Inflammatory macrophage treated with lipopolysaccharide for 1 hour (primary cell): ENCODE measurements around the gene NUP85.
A peak's percentile ranks its signal among the peaks of the same experiment; 100 is the strongest.
"Not testable (repeated sequence)": the region's sequence is repeated elsewhere in the genome, so short reads cannot be mapped to it uniquely, and the experiment has no call there.

Experiments
- DNase-seq, 2 donors: peaks; one replicate each; pipeline ENCODE4 v3.0.0-alpha.2; 2020 to 2022

The NUP85 gene

DNA sequence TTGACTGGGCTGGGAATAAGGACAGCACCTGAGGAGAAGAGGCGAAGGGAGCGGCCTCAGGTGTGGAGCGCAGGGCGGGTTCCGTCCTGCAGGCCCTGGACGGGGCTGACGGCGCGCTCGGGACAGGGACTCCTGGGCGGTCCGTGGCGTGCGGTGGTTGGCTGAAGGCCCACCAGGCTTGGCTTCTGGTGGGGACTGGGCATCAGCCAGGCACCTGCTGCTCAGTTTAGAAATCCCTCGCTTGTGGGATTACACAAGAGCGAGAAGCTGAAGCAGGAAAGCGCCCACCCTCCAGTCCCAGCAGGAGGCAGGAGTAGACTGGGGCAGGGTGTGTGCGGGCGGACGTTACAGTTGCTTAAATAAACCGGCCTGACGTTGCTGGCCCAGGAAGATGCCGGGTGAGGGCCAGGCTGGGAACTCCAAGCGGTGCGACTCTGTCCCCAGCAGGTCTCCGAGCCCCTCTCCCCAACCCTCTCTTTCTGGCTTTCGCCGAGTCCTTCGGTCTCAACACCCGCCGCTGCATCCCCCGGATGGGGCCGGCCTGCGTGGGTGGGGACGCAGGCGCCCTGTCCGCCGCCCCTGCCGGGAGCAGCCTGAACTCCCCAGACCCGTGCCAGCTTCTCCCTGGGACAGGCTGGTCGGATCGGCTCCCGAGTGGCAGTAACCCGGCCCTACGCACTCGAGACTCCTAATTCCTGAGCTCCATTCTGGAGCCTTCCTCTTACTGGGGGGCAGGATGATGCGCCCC lies 64.9 kb downstream of the NUP85 start:
- DNase-seq, result peak; percentile 64 to 74

DNA sequence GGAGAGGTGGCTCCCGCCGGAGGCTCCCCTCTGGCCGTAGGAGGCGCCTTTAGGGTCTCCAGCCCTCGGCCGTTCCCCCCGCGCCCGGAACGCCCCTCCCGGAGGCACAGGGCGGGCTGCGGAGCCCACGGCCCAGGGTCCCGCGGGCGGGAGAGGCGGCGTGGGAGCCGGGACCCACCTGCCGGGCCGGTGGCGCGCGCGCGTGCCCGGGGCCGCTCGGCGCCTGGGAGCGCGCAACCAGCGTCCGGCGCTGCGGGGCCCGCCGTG lies 65.4 kb downstream of the NUP85 start, which contains the start of gene MIF4GD:
MIF4GD (minus strand) TSS at position 266 of the 267 bp plus-strand sequence. CDS start 1,036 bp downstream, outside the sequence.
- DNase-seq, result no peak

DNA sequence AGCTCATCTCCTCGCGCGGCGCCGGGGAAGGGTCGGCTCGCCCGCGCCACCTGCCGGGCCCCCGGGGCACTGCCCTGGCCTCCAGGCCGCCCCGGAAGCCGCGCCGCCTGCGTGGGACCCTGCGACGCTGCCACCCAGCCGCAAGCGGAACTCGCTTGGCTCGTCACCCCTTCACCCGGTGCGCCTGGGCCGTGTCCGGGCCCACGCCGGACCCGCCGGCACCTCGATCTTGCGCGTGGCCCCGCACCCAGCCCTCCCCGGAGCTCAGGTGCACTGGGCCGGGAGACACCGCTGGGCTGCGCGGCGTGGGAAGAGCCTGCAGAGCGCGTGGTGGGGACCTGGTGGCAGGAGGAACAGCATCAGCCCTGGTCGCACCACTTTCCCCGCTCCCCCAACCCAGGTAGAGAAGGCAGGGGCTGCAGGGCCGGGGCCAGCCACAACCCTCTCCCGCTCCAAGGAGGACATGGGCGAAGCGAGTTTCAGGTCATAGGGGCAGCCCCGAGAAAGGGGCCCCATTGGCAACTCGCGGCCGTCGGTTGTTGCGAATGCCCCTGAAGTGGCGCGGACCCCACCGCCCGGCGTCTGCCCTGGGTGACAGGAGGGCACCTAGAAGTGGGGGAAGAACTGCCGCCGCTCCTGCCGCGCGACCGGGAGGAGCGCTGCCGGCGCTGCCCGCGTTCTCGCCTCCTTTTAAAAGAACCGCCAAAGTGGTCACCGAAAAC lies 65.9 kb downstream of the NUP85 start:
- DNase-seq, result peak; percentile 77 to 92

DNA sequence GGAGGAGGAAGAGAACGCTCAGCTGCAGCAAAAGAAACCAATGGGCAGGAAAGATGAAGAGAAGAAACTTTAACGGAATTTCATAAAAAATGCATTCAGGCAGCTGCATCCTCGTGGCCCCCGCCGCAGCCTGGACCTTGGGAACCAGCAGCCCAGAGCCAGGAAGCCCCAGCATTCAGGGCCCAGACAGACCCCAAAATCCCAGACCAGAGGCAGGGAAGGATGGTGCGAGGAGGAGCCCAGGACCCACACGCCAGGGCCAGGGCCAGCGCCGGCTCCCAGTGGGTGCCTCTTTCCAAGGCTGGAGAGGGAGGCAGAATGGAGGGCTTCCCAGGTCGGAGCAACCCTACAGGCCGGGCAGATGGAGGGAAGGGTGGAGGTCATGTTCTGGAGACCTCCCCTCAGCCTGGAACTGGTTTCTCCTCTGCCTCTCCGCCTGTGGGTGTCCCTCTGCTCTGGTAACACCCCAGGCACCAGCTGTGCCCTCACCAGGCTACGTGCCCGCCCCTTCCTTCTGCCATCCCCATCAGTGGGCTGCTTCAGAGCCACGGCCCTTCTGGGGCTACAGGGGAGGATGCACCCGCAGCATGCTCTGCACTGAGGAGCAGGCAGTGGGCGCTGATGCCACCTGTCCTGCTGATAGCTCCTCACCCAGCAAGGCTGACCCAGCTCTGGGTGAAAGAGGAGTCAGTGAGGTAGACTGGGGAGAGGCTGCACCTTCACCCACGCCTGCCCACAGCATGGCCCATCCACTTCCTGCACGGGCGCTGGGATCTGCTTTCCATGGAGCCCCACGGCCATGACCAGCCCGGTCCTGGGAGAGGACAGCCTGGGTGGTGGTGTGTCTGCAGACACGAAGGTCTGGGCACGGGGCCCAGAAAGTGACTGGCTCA lies 66.7 kb downstream of the NUP85 start:
- DNase-seq, result no peak

DNA sequence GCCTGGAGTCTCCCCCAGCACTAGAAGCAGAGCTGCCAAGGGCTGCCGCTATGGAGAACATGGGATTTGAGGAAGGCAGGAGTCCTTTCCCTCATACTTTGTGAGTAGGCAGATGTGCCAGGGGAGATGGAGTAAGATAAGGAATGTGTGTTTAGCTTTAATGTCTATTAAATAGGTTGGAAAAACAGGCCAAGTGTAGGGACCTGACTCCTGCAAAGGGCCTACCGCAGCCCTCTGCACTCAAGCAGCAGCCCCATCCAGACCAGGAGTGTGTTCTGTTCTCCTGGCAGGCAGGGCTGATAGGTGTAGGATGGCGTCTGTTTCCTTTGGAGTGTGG lies 67.3 kb downstream of the NUP85 start:
- DNase-seq, result no peak

DNA sequence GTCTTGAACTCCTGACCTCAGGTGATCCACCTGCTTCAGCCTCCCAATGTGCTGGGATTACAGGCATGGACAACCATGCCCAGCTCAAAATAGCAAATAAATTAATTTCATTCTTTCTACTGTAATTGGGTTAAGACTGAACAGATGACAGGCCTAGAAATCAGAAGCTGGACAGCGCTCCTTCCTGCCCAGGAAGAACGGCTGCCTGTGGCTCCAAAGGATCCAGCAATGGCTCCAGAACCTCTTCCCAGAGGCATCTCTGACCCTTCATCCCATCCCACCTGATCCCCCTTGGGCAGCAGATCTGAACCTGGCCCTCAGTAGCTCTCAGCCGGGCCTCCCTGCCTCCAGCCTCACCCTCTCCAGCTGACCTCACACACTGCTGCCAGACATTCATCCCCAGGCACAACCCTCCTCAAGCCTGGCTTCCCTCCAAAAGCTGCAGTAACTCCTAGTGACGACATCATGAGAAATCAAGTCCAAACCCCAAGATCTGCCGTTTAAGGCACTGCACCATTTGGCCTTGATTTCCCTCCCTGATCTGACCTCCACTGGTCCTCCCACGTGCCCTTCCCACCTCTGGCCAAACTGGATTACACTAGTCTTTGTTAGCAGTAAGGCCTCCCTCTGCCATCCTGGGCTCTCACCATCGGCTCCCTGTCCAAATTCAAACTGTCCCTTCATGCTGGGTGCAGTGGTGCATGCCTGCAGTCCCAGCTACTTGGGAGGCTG lies 68.7 kb downstream of the NUP85 start:
- no peak for DNase-seq

DNA sequence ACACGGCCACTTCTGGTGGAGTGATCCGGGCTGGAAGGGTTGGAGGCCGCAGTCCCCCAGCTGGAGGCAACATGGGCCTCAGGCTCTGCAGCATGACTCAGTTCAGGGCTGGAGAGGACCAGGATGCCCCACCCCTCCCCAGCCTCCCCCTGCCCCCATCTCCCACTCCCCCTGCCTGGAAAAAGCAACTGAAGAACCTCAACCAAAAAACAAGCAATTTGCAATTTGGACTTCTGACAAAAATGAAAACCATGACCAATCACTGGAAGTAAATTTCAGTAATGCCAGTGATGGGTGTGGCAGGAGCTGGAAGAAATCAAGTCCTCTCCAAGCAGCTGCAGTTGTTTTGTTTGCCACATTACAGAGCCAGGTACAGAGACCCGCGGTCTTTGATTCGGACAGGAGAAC lies 72.2 kb downstream of the NUP85 start:
- DNase-seq, result no peak

DNA sequence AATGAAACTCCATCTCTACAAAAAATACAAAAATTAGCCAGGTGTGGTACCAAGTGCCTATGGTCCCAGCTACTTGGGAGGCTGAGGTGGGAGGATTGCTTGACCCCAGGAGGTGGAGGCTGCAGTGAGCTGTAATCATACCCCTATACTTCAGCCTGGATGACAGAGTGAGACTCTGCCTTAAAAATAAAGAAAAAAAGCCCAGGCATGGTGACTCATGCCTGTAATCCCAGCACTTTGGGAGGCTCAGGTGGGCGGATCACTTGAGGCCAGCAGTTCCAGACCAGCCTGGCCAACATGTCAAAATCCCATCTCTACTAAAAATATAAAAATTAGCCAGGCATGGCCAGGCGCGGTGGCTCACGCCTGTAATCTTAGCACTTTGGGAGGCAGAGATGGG lies 74.7 kb downstream of the NUP85 start:
- DNase-seq, result not testable (repeated sequence)

DNA sequence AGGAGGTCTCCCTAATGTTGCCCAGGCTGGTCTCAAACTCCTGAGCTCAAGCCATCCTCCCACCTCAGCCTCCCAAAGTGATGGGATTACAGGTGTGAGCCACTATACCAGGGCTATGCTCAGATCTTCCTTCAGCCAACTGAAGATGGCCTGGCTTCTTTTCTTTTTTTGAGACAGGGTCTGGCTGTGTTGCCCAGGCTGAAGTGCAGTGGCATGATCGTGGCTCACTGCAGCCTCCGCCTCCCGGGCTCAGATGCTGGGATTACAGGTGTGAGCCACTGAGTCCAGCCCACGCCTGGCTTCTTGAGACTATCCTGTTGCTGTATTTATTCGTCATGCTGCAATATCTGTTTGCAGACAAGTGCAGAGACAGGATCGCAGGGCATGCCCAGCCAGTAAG lies 79.6 kb downstream of the NUP85 start:
- DNase-seq, result no peak
